HepG2 (cell line): ENCODE results near the gene TBXAS1. TPM values are rescaled to one million over a fixed set of nuclear protein-coding genes. Genes with fewer than 3 reads are reported as not detected.

Experiments used
- CTCF ChIP-seq: sonication (generic); formaldehyde crosslinking; IDR thresholded peaks from 2 replicates; pipeline ENCODE4 v1.5.0; 2020; ENCODE audit warnings: mild to moderate bottlenecking, missing genetic modification reagents, moderate library complexity
- FIP1L1 ChIP-seq: fragments of 200-400 bp; formaldehyde crosslinking; IDR thresholded peaks from 2 replicates; pipeline ENCODE4 v1.6.1; 2018; ENCODE audit warnings: low read depth, mild to moderate bottlenecking, low read length, moderate library complexity, borderline replicate concordance; ENCODE audit not compliant: insufficient read depth
- FOXA1 ChIP-seq, 2 experiments: fragments of 450-650 bp in 1 of 2; sonication (generic) in 1 of 2; formaldehyde crosslinking in 1 of 2; IDR thresholded peaks; 2 replicates each; pipeline versions ENCODE4 v1.4.0 to v1.6.1; 2016 to 2020; ENCODE audit warnings: missing genetic modification reagents in 1 of 2
- FOXC1 ChIP-seq: sonication (generic); formaldehyde crosslinking; IDR thresholded peaks from 2 replicates; pipeline ENCODE4 v1.8.0; 2022; ENCODE audit warnings: mild to moderate bottlenecking, missing genetic modification reagents, borderline replicate concordance
- FOXK2 ChIP-seq: fragments of 450-650 bp; IDR thresholded peaks from 2 replicates; pipeline ENCODE4 v1.6.1; 2016
- GABPA ChIP-seq, 2 experiments: IDR thresholded peaks; 2 replicates each; pipeline ENCODE4 v1.6.1; 2011 to 2016; ENCODE audit warnings: low read depth in 2 of 2, low read length in 1 of 2, missing biosample characterization in 1 of 2, missing genetic modification characterization in 1 of 2
- GABPB1 ChIP-seq: IDR thresholded peaks from 2 replicates; pipeline ENCODE4 v1.6.1; 2016; ENCODE audit warnings: mild to moderate bottlenecking, missing genetic modification reagents, moderate library complexity, missing compliant biosample characterization
- MYNN ChIP-seq: sonication (generic); formaldehyde crosslinking; IDR thresholded peaks from 2 replicates; pipeline ENCODE4 v1.4.0; 2020; ENCODE audit warnings: mild to moderate bottlenecking, low read depth, missing genetic modification reagents
- NFIB ChIP-seq: sonication (generic); formaldehyde crosslinking; IDR thresholded peaks from 2 replicates; pipeline ENCODE4 v1.9.0; 2021; ENCODE audit warnings: missing genetic modification reagents, mild to moderate bottlenecking, borderline replicate concordance
- NFYC ChIP-seq: IDR thresholded peaks from 2 replicates; pipeline ENCODE4 v1.6.1; 2016; ENCODE audit warnings: missing genetic modification reagents, missing compliant biosample characterization
- NR0B2 ChIP-seq: sonication (generic); formaldehyde crosslinking; IDR thresholded peaks from 2 replicates; pipeline ENCODE4 v1.4.0; 2020; ENCODE audit warnings: mild to moderate bottlenecking, missing genetic modification reagents
- NRL ChIP-seq: sonication (generic); formaldehyde crosslinking; IDR thresholded peaks from 2 replicates; pipeline ENCODE4 v1.5.0; 2020; ENCODE audit warnings: missing genetic modification reagents, mild to moderate bottlenecking, moderate library complexity, borderline replicate concordance
- SNAI1 ChIP-seq: sonication (generic); formaldehyde crosslinking; IDR thresholded peaks from 2 replicates; pipeline ENCODE4 v1.5.0; 2020; ENCODE audit warnings: mild to moderate bottlenecking, missing genetic modification reagents, borderline replicate concordance
- SP140L ChIP-seq: sonication (generic); formaldehyde crosslinking; IDR thresholded peaks from 2 replicates; pipeline ENCODE4 v1.4.0; 2020; ENCODE audit warnings: missing genetic modification reagents, borderline replicate concordance
- ZNF282 ChIP-seq: fragments of 450-650 bp; IDR thresholded peaks from 2 replicates; pipeline ENCODE4 v1.6.1; 2018; ENCODE audit not compliant: partially characterized antibody
- ZNF33B ChIP-seq: sonication (generic); formaldehyde crosslinking; IDR thresholded peaks from 2 replicates; pipeline ENCODE4 v1.5.1; 2020; ENCODE audit warnings: mild to moderate bottlenecking, missing genetic modification reagents
- ZNF460 ChIP-seq: sonication (generic); formaldehyde crosslinking; IDR thresholded peaks from 2 replicates; pipeline ENCODE4 v1.5.1; 2020; ENCODE audit warnings: missing genetic modification reagents, mild to moderate bottlenecking, borderline replicate concordance
- ZNF672 ChIP-seq: sonication (generic); formaldehyde crosslinking; IDR thresholded peaks from 2 replicates; pipeline ENCODE4 v1.8.1; 2022; ENCODE audit warnings: missing genetic modification reagents
- ZNF709 ChIP-seq: sonication (generic); formaldehyde crosslinking; IDR thresholded peaks from 2 replicates; pipeline ENCODE4 v1.5.0; 2020; ENCODE audit warnings: mild to moderate bottlenecking, missing genetic modification reagents
- polyA plus RNA-seq, 8 experiments: library from polyadenylated mRNA; depleted of rRNA in 3 of 8; stranded (reverse) in 7 of 8; unstranded in 1 of 8; fragments of >200 nt; fragmentation: Illumina TruSeq in 4 of 8; extraction: Trizol in 4 of 8; gene quantifications; 2 replicates each; pipeline versions ENCODE4 v1.2.1 to v1.2.3, GENCODE V29; 2011 to 2016; ENCODE audit warnings: low read depth in 4 of 8, missing spikeins in 1 of 8, mixed read lengths in 1 of 8; ENCODE audit not compliant: insufficient read depth in 1 of 8
- total RNA-seq, 5 experiments: library from RNA; depleted of rRNA; stranded (reverse); fragments of >200 nt; fragmentation: Illumina TruSeq; extraction: Trizol; gene quantifications; 2 replicates each; pipeline ENCODE4 v1.2.3, GENCODE V29; 2016; ENCODE audit warnings: low read depth in 1 of 5
- TF ChIP-seq, protein P1 (sequence below): sonication (generic); formaldehyde crosslinking; IDR thresholded peaks from 2 replicates; pipeline ENCODE4 v1.4.0; 2020; ENCODE audit warnings: mild to moderate bottlenecking, missing genetic modification reagents
- TF ChIP-seq, protein P2 (sequence below): IDR thresholded peaks from 2 replicates; pipeline ENCODE4 v1.6.1; 2018; ENCODE audit warnings: missing genetic modification reagents, mild to moderate bottlenecking, missing compliant biosample characterization

TBXAS1 gene
- total and polyA plus RNA-seq, 2 of the 13 experiments (the other 11 are each of a cell fraction or from before 2014, with no cell fraction given) = 4.0 to 4.9 TPM

GRCh38 chr7:139976838-139977656, 148.0 kb downstream of the TBXAS1 start (continued):
- TF ChIP-seq, protein P1, sequence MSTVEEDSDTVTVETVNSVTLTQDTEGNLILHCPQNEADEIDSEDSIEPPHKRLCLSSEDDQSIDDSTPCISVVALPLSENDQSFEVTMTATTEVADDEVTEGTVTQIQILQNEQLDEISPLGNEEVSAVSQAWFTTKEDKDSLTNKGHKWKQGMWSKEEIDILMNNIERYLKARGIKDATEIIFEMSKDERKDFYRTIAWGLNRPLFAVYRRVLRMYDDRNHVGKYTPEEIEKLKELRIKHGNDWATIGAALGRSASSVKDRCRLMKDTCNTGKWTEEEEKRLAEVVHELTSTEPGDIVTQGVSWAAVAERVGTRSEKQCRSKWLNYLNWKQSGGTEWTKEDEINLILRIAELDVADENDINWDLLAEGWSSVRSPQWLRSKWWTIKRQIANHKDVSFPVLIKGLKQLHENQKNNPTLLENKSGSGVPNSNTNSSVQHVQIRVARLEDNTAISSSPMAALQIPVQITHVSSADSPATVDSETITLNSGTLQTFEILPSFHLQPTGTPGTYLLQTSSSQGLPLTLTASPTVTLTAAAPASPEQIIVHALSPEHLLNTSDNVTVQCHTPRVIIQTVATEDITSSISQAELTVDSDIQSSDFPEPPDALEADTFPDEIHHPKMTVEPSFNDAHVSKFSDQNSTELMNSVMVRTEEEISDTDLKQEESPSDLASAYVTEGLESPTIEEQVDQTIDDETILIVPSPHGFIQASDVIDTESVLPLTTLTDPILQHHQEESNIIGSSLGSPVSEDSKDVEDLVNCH = no peak
- no peak for TF ChIP-seq NRL
- no peak for TF ChIP-seq GABPA (IDR thresholded peaks at IDR 0.05; ENCODE audit: low read depth, low read length)
- peak; percentile 70 for TF ChIP-seq GABPA (CRISPR knock-in tag; IDR thresholded peaks at IDR 0.05; ENCODE audit: low read depth)
- no peak for TF ChIP-seq FOXA1 (IDR thresholded peaks at IDR 0.05)
- TF ChIP-seq FOXA1 (CRISPR knock-in tag; IDR thresholded peaks at IDR 0.05) = no peak
- TF ChIP-seq ZNF33B = no peak
- TF ChIP-seq FOXK2 = no peak
- no peak for TF ChIP-seq NR0B2 (CRISPR knock-in tag)
- no peak for TF ChIP-seq ZNF282
- no peak for TF ChIP-seq ZNF672
- no peak for TF ChIP-seq NFIB
- no peak for TF ChIP-seq CTCF (CRISPR knock-in tag)
- TF ChIP-seq ZNF709 (CRISPR knock-in tag) = no peak
- TF ChIP-seq, protein P2, sequence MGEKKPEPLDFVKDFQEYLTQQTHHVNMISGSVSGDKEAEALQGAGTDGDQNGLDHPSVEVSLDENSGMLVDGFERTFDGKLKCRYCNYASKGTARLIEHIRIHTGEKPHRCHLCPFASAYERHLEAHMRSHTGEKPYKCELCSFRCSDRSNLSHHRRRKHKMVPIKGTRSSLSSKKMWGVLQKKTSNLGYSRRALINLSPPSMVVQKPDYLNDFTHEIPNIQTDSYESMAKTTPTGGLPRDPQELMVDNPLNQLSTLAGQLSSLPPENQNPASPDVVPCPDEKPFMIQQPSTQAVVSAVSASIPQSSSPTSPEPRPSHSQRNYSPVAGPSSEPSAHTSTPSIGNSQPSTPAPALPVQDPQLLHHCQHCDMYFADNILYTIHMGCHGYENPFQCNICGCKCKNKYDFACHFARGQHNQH (CRISPR knock-in tag) = no peak
- TF ChIP-seq SNAI1 (CRISPR knock-in tag) = no peak
- no peak for TF ChIP-seq MYNN
- TF ChIP-seq FIP1L1 = no peak
- TF ChIP-seq ZNF460 = no peak
- TF ChIP-seq SP140L = no peak
- peak; percentile 31; the same call in 1 of the 2 replicates for TF ChIP-seq GABPB1 (CRISPR knock-in tag)
- TF ChIP-seq NFYC (CRISPR knock-in tag) = no peak
- TF ChIP-seq FOXC1 (CRISPR knock-in tag) = no peak
